Activated T-helper 9 cell treated with anti-CD3 and anti-CD28 coated beads, Interleukin-2, amount 50 U/mL, for 16 hours (primary cell): ENCODE data around the gene FOXN3.
A peak's percentile ranks its signal among the peaks of the same experiment; 100 is the strongest.

Experiments
- DNase-seq: peaks from one replicate; pipeline ENCODE4 v3.0.0-alpha.2; 2020; ENCODE audit warnings: low read depth

FOXN3 gene, protein sequence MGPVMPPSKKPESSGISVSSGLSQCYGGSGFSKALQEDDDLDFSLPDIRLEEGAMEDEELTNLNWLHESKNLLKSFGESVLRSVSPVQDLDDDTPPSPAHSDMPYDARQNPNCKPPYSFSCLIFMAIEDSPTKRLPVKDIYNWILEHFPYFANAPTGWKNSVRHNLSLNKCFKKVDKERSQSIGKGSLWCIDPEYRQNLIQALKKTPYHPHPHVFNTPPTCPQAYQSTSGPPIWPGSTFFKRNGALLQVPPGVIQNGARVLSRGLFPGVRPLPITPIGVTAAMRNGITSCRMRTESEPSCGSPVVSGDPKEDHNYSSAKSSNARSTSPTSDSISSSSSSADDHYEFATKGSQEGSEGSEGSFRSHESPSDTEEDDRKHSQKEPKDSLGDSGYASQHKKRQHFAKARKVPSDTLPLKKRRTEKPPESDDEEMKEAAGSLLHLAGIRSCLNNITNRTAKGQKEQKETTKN

DNA sequence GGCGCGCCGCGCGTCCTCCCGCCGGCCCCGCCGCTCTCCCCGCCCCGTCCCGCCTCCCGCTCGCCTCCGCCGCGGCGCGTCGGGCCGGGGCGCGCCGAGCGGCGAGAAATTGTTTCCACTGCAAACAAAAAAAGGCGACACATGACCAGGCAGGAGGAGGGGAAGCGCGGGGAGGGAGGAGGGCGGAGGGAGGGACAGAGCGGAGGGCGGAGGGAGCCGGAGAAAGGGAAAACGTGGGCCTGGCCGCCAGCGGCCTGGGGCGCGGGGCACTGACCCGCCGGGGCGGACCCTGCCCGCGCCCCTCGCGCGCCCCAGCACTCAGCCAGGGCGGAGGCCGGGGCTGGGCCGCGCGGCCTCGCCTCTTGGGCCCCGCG, at the start of gene FOXN3:
Gene FOXN3 (minus strand): TSS at position 143 of the 374 bp plus-strand sequence. CDS start 4,757 bp downstream, outside the sequence.
- peak; percentile 82 for DNase-seq

DNA sequence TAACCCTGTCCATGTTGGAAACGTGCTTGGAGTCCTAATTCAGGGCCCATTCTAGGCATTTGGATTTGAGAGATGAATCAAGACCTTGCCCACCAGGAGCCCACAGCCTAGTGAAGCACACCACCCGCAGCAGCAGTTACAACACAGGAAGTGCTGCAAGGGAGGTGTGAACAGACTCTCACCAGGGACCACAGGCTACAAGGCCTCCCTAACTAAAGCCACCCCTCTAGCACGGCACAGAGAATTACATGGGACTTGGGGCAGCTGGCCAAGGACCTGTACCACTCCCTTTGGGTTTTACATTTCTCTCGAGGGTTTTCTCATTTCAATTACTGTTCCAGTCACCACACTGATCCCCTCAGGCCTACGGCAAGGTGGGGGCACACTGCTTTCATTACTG, 49.5 kb upstream of the FOXN3 start:
- DNase-seq: no peak

DNA sequence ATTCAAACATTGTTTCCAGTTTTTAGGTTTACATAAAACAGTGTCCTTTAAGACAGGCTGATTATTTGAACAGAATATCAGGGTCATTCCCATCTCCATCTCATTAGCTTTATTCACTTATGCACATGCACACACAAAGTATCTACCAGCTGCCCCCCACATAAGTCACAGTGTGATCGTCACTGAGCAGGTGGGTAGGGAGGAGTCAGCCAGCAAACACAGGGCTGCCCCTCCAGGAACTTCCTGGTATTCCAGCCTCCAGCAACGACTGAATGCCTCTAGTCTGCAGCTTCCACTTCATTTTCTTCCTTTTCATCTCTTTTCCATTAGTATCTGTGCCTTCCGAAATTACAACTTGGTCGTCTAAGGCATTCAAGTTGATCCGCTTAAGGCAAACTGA, 48.8 kb upstream of the FOXN3 start:
- DNase-seq: no peak

DNA sequence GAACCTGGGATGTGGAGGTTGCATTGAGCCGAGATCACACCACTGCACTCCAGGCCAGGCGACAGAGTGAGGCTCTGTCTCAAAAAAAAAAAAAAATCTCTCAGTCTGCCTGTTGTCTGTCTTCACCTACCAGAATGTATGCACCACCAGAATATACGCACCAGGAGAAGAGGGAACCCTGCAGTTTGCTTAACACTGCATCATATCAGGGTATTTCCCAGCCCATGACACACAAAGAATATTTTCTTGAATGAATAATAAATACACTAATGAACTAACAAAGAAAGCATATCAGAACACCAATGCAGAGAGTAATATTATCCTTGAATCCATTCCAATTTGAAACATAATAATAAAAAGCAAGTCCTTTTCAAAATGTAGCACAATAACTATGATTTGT, 44.2 kb upstream of the FOXN3 start:
- no peak for DNase-seq

DNA sequence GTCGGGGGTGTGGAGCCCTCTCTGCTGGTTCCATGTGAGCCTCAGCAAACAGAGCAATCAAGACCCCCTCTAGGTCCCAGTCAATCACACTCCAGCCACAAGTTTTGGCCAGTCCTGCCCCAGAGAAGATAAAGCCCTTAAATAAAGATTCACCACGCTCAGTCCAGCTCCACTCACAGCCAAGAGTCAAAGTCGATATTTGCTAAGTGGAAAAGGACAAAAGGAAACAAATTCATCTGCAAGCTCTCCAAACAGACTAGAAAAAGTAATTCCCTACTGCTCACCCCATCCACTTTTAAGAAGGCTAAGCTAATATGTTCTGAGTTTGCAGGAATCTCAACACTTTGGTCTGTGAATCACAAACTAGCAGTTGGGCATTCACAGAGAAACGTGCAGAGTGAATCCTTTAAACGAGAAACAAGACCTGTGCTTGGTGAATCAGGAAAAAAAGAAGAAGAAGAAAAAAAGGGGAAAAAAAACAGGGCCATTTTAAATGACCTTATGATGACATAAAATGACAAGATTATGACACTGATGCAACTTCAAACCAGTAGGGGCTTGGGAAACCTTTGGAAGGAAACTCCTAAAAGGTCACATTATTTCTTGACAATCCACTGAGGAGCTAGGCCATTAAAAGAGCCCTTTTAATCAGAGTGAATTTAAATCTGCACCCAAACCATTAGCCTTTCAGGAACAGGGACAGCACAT, 41.8 kb upstream of the FOXN3 start:
- no peak for DNase-seq

DNA sequence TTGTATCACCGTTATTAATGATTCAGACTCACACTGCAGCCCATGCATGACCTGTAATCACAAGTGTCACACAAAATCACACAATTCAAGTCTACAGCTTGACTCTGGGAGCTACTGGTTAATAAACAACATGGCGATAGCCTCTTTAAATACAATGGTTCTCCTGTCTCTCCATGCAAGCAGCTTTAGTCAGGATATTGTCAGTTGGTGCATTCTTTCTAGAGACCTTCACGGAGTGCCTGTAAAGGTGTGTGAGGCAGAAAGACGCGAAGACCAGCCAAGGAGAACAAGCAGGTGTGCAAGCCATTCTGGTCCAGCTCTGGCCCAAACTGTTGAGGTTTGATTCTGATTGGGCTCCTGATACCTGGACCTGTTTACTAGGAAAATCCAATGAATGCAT, 40.0 kb upstream of the FOXN3 start:
- DNase-seq: no peak

DNA sequence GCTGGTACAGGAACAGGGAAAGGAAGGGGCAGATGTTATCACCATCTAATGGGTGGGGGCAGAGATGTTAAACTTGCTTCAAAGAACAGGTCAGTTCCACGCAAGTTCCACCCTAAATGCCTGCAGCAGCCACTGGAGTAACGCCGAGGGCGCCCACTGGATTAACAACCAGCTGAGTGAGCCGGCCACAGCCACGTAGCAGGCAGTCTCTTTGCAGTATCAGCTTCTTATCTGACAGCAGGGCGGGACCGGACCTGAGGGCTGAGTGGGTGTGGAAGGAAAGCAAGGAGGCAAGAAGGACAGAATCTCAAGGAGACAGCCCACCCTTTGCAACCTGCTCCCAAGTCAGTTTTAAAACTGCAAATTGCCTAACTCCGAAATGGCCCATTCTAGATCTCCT, 38.4 kb upstream of the FOXN3 start:
- DNase-seq: no peak

DNA sequence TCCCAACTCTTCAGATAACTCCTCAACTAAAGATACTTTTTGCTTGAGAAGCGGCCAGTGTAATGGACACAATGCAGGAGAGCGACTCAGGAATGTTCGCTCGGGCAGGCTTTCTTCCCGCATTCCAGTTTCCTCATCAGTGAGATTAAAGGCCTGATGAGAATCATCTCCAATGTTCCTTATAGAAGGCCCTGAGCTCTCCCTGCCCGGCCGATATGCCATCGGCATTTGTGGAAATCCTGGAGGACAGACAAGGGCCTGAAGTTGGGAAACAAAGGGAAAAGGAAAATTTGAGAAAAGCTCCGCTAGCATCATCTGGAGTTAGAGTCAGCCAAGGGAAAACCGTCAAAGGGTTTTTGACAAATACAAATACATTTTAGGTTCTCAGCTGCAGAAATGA, 38.0 kb upstream of the FOXN3 start:
- no peak for DNase-seq

DNA sequence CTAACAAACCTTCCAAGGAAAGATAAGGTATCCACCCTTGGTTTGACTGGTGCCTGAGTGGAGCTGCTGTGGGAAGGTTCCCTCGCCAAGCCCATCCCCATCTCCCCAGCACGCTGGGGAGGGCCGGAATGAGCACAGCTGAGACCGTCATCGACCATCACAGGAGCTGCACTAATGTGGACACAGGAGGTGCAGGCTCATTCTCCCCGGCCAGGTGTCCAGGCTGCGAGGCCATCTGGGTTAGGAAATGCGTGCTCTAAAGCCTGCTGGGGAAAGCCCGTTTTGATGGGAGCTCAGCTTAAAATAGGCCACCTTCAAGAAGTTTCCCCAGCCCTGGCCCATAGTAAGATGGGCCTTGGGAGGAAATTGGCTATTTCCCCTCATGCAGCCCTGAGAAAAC, 35.2 kb upstream of the FOXN3 start:
- no peak for DNase-seq

DNA sequence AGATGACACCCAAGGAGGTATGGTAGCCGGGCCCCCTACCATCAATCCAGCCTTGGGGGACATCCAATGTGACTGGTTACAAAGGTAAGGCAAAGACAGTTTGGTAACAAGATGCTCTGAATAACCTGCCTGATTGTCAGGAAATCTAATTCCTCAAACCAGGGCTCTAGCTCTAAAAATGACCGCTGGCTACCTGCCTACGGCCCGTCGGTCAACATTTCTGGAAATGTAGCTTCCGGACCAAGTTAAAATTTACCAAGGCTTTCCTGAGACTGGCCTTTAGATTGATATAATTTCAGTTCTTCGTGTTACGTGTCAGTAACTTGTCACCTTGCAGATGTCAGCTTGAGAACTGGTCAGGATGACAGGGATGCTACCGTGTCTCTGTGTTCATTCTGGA, 34.2 kb upstream of the FOXN3 start:
- no peak for DNase-seq

DNA sequence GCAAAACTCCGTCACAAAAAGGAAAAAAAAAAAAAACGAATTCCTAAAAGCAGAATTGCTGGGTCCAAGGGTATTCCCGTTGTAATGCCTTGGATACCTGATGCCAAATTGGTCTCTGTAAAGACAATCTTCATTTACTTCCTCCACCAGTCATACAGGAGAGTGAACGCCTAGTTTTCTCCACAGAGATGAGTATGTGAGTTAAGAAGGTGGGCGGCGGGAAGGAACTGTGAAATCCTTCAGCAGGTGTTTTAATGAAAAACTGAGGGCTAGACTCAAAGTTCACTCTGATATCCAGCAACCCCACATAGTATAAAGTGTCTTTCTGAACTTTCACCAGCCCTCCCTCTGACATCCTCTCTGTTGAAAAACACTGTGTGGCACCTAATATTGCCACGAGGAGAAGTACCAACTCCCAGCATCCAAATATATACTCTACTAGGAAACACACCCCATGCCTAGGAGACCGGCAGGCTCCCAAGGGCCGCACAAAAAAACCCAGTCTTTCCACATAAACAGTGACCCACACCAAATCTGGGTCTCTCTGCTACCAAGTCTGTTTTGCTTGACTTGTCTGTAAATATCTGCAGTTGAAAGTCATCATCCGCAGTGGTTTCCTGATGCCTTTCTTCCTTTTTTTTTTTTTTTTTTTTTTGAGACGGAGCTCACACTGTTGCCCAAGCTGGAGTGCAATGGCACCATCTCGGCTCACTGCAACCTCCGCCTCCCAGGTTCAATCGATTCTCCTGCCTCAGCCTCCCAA, 30.3 kb upstream of the FOXN3 start:
- DNase-seq: no peak

DNA sequence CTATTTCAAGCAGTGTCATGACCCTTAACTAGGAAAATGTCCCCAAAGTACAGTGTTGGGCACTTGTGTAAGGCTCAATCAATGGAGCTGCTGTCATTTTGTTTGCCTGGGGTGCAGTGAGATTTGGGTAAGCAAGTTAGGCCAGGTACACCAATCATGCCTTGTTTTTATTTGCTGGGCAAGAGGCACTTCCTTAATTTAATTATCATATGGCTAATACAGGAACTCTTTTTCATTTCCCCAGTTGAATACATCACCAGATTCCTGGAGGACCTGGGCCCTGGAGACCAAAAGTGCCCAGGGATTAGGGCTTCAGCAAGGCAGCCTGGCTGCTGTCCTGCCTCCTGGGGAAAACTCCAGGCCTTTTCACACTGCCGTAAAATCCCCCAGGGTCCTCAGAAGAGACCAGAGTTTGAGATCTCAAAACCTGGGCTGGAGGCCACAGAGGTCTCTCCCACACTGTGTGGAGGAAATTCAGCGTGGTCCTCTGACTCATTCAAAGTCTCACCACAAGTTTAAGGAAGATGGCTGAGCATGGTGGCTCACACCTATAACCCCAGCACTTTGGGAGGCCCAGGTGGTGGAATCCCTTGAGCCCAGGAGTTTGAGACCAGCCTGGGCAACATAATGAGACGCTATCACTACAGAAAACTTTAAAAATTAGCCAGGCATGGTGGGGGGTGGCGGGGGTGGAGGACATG, 28.4 kb upstream of the FOXN3 start:
- no peak for DNase-seq

DNA sequence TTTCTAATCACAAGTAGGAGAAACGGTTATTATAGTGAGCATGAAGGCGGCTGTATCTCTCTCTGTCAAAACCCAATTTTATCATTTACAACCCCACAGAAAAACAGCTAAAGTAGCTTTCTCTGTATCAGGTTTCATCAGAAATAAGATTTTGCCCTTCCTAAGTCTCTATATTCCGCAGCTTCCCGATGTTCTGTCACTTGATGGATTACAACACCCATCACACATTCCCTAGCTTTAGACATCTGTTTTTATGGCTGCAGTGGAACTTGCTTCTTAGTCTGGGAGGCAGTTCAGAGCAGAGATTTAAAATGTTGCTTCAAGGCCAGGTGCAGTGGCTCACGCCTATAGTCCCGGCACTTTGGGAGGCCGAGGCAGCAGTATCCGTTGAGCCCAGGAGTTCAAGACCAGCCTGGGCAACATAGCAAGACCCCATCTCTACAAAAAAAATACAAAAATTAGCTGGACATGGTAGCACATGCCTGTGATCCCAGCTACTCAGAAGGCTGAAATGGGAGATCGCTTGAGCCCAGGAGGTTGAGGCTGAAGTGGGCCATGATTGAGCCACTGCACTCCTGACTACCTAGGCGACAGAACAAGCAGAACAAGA, 27.6 kb upstream of the FOXN3 start:
- no peak for DNase-seq

DNA sequence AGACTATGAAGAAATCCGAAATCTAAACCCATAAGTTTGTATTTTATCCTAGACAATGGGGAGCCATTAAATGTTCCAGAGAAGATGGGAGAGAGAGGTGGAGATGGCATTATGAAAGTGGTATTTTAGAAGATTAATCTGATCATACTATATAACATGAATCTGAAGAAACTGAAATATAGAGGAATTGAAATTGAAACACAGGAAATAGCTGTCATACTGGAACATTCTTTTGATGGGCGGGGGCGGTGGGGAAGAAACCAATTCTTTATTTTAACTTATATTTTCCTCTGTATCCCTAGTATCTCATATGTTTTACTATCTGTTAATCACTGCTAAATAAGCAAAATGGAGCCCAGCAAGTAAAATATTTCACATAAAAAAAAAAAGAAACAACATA, 27.0 kb upstream of the FOXN3 start:
- peak; percentile 23 for DNase-seq

DNA sequence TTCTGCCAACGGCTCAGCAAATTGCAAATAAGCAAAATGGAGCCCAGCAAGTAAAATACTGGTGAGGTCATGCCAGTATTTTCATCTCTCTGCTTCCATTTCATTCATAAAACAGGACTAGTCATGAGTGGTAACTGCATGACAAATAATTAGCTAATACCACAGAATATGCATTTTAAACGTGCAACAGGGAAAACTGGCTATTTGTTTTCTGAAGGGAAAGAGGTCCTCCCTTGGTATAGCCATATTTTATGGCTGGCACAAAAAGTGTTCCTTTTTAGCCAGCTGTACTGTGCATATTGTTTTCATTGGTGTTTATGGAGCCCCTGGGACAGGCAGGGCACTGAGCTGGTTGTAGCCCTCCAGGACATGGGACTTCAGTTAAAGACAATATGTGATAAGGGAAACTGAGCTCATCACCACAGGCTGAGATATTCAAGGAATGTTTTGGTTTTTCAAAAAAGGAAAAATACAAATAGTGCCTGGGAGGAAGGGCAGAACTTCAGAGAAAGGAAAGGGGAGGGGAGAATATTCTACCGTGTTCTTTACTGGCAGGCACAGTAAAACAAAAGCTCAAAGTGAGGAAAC, 26.1 kb upstream of the FOXN3 start:
- no peak for DNase-seq

DNA sequence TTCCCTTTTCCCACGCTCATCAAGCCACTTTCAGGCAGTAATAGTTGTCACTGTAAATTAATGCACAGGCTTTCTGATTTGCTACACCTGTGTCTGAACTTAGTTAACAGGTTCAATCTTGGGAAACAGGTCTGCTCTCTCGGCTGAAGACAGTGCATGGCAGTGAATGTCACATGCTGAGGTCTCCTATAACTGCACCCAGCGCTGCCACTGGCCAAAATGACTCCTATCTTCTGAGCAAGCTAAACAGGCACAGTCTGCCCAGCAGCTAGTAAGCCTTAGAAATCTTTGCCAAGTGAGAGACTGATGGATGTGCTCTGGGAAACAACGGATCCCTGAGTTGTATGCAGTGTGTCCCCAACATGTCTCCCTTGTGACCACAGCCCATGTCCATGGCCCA, 25.2 kb upstream of the FOXN3 start:
- DNase-seq: no peak

DNA sequence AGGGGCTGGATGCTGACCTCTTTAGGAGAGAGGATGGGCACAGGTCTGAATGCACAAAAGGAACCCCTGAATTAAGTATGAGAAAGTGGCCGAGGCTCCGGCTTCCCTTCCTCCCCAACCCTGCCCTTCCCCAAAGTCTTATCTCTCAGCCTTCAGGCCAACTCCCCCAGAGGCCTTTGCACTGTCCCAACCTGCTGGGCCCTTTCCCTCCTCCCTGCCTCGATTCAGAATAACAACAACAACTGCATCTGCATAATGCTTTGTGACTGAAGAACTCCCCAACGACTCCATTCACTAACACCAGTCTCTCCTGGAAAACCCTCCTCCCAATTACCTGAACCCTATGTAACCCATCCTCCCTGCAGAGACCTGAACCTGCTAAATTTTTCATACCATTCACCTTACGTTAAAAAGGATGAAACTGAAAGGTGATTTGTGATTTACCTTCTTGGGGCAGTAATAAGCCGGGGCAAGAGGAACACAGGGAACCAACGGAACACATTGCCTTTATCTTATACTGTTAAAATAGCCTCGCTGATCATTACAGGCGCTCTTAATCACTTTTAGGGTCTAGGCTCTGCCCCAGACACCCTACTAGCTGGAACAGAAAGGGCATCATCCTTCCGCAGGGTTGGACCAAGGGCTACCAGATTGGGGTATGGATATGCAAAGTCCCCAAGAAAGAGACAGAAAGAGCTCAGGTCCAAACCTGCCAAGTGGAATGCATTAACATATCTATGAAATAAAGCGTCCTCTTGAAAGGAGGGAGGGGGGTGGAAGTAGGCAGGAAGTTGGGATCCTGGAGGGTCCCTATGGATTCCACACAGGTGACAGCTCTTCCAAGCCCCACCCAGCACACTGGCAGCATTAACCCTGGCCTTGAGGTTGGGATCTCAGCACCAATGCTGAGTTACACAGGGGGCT, 24.2 kb upstream of the FOXN3 start:
- DNase-seq: no peak

DNA sequence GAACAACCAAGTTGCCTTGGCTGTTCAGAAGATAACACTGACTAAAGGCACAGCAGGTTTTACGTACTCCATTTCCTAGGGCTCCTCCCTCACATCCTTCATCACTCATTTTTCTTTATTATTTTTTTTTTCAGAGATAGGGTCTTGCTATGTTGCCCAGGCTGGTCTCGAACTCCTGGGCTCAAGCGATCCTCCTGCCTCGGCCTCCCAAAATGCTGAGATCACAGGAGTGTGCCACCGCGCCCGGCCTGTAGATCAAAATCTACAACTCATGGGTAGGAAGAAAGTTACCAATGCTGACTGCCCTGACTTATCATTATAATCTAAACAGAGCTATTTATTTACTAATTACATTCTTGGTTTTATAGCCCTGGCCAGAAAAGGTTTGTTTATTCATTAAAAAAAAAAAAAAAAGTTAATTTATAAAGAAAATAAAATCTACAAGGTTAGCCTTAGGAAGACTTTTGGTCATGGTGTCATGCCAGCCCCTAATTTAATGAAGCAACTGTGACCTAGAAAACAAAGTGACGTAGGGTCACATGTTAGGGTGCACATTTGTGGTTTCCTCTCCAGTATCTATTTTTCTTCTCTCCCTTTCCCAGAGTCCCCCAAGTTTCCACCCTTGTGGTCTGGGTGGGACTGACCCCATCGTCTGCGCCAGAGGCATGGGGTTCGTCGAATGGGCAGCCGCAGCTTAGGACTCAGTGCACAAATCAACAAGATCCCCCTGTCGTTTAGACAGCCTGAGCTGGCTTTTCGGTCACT, 19.0 kb upstream of the FOXN3 start:
- no peak for DNase-seq

DNA sequence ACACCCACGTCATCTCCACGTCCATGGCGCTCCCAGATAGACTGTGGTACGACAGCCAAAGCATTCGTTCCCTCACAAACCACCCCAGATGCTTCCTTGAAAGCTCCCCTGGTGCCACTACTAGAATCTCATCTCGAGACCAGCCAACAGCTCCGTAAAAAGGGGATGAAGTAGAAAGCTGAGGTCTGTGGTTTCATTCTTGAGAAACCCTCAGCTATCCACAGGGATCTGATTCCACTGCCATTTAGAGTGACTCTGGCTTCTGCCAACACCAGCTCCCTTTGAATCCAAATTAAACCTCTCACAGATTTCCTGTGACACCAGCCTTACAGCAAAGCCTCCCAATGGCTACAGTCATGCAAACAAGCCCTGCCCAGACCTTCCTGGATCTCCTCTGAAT, 18.5 kb upstream of the FOXN3 start:
- no peak for DNase-seq

DNA sequence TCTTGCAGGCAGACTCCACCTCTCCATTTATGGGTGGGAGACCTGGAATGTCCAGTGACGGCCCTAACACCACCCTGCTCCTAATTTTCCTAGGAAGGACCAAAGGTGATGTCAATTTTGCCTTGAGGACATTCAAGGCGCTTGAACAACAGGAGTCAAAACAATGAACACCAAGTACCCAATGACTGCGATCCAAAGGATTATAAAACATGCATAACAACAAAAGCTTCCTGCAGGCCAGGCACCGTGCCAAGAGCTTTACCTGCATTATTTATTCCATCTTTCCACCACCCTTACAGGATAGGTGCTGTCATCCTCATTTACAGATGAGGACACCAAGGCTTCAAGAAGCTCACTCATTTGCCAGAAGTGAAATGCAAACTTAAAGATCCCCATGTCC, 15.2 kb upstream of the FOXN3 start:
- no peak for DNase-seq
